Measurements from ENCODE around the gene CA12.

Gene CA12

GRCh38 chr15:63402498-63403253 is 21.0 kb upstream of the CA12 start:
- peak; percentile 64 to 75 for DNase-seq (ENCODE audit: low read depth in 2 of 2)
- no peak overlapping the region for H3K4me3 ChIP-seq (replicated peaks in 1 of 2; ENCODE audit: low read depth in 2 of 2, low read length in 2 of 2)
- TF ChIP-seq, protein P1, sequence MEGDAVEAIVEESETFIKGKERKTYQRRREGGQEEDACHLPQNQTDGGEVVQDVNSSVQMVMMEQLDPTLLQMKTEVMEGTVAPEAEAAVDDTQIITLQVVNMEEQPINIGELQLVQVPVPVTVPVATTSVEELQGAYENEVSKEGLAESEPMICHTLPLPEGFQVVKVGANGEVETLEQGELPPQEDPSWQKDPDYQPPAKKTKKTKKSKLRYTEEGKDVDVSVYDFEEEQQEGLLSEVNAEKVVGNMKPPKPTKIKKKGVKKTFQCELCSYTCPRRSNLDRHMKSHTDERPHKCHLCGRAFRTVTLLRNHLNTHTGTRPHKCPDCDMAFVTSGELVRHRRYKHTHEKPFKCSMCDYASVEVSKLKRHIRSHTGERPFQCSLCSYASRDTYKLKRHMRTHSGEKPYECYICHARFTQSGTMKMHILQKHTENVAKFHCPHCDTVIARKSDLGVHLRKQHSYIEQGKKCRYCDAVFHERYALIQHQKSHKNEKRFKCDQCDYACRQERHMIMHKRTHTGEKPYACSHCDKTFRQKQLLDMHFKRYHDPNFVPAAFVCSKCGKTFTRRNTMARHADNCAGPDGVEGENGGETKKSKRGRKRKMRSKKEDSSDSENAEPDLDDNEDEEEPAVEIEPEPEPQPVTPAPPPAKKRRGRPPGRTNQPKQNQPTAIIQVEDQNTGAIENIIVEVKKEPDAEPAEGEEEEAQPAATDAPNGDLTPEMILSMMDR (IDR thresholded peaks at IDR 0.05; ENCODE audit: low read depth, low read length), result peak; percentile 57

- no peak for DNase-seq (ENCODE audit: low read depth in 2 of 2)
- TF ChIP-seq, protein P1 (IDR thresholded peaks at IDR 0.05; ENCODE audit: low read depth, low read length), result no peak
- no peak overlapping the region for H3K4me3 ChIP-seq (replicated peaks in 1 of 2; ENCODE audit: low read depth in 2 of 2, low read length in 2 of 2)
Observed at GRCh38 chr15:63401714-63402497, 20.3 kb upstream of the CA12 start.

GRCh38 chr15:63401078-63401477 is 19.4 kb upstream of the CA12 start:
- TF ChIP-seq, protein P1 (IDR thresholded peaks at IDR 0.05; ENCODE audit: low read depth, low read length), result no peak
- no peak for DNase-seq (ENCODE audit: low read depth in 2 of 2)
- H3K4me3 ChIP-seq (replicated peaks in 1 of 2; ENCODE audit: low read depth in 2 of 2, low read length in 2 of 2), result no peak overlapping the region

- TF ChIP-seq, protein P1 (IDR thresholded peaks at IDR 0.05; ENCODE audit: low read depth, low read length), result no peak
- H3K4me3 ChIP-seq (replicated peaks in 1 of 2; ENCODE audit: low read depth in 2 of 2, low read length in 2 of 2), result no peak overlapping the region
- no peak for DNase-seq (ENCODE audit: low read depth in 2 of 2)
Observed at GRCh38 chr15:63398456-63398855, 16.8 kb upstream of the CA12 start.

DNA sequence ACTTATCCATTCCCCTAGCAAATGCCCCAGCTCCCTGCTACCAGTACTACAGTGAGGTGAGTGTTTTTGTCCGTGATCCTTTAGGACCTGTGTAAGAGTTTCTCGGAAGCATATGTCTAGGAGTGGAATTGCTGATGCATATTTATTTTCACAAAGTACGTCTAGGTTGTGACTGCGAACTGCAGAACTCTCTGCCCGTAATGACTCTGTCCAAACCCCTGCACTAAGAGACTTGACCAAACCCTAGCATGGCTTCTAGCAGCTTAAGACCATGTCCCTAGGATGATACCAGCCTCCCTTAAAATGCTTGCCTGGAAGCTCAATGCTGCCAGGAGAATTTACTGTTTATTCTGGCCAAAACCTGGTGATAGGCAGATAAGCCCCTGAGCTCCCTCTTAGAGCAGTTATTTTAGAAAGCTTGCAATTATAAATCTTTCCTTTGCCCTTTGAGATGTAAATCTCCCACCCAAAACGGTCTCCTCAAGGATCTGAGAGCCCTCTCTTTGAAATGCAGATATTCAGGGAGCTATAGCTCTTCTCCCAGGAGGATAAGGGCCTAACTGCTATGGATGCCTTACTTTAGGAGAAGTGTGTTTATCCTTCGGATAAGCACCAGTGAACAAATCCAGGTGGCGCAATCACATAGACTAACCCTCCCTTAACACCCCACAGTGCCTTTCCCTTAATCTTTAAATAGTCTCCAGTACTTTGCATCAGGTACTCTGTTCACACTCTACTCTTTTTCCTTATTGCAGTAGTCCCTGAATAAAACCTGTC is 14.7 kb upstream of the CA12 start:
- TF ChIP-seq, protein P1 (IDR thresholded peaks at IDR 0.05; ENCODE audit: low read depth, low read length), result no peak
- DNase-seq (ENCODE audit: low read depth in 2 of 2), result no peak
- H3K4me3 ChIP-seq (replicated peaks in 1 of 2; ENCODE audit: low read depth in 2 of 2, low read length in 2 of 2), result no peak overlapping the region

- no peak overlapping the region for H3K4me3 ChIP-seq (replicated peaks in 1 of 2; ENCODE audit: low read depth in 2 of 2, low read length in 2 of 2)
- TF ChIP-seq, protein P1 (IDR thresholded peaks at IDR 0.05; ENCODE audit: low read depth, low read length), result no peak
- DNase-seq (ENCODE audit: low read depth in 2 of 2), result no peak
Observed at GRCh38 chr15:63395730-63396151, 14.1 kb upstream of the CA12 start.

Data from cardiac fibroblast (primary cell).